OCI-LY1 (cell line): ENCODE measurements around the gene CBX1.

Experiments
- H2AFZ ChIP-seq: fragments of 200-600 bp; sonication (generic), shearing (Covaris generic); 2 replicates; pipeline ENCODE4 v1.6.0; 2014; ENCODE audit warnings: antibody characterized with exemption, mild to moderate bottlenecking, low read length
- H3F3A ChIP-seq: fragments of 200-600 bp; sonication (generic), shearing (Covaris generic); 2 replicates; pipeline ENCODE4 v1.6.0; 2014; ENCODE audit warnings: mild to moderate bottlenecking, antibody characterized with exemption, low read length, moderate library complexity; ENCODE audit not compliant: insufficient read depth
- H3K27ac ChIP-seq: fragments of 200-600 bp; sonication (generic); 2 replicates; pipeline ENCODE4 v1.5.1; 2014; ENCODE audit warnings: low read length, mixed run types, mild to moderate bottlenecking, low read depth; ENCODE audit not compliant: poor library complexity, severe bottlenecking
- H3K27me3 ChIP-seq: fragments of 200-600 bp; sonication (generic); 2 replicates; pipeline ENCODE4 v1.6.0; 2014; ENCODE audit warnings: antibody characterized with exemption, mild to moderate bottlenecking, low read length, moderate library complexity; ENCODE audit not compliant: insufficient read depth
- H3K36me3 ChIP-seq: fragments of 200-600 bp; sonication (generic); 2 replicates; pipeline ENCODE4 v1.6.1; 2014; ENCODE audit warnings: mild to moderate bottlenecking, antibody characterized with exemption, low read length, moderate library complexity, mixed read lengths; ENCODE audit not compliant: insufficient read depth
- H3K4me1 ChIP-seq: fragments of 200-600 bp; sonication (generic); 2 replicates; pipeline ENCODE4 v1.5.1; 2014; ENCODE audit warnings: mild to moderate bottlenecking, low read length, moderate library complexity; ENCODE audit not compliant: insufficient read depth, severe bottlenecking
- H3K4me2 ChIP-seq: fragments of 200-600 bp; sonication (generic), shearing (Covaris generic); 2 replicates; pipeline ENCODE4 v1.6.1; 2014; ENCODE audit warnings: low read length
- H3K4me3 ChIP-seq: fragments of 200-600 bp; sonication (generic); 2 replicates; pipeline ENCODE4 v1.5.1; 2014; ENCODE audit warnings: low read length, low read depth, mild to moderate bottlenecking, mixed read lengths; ENCODE audit not compliant: poor library complexity, severe bottlenecking
- H3K79me2 ChIP-seq: fragments of 200-600 bp; shearing (Covaris generic); 2 replicates; pipeline ENCODE4 v1.6.1; 2016; ENCODE audit warnings: mixed run types, low read length, mixed read lengths; ENCODE audit not compliant: insufficient read depth
- H3K9ac ChIP-seq: fragments of 200-600 bp; sonication (generic), shearing (Covaris generic); 2 replicates; pipeline ENCODE4 v1.6.1; 2014; ENCODE audit warnings: mild to moderate bottlenecking, low read length, mixed read lengths
- H3K9me2 ChIP-seq: fragments of 200-600 bp; sonication (generic), shearing (Covaris generic); 2 replicates; pipeline ENCODE4 v1.6.1; 2014; ENCODE audit warnings: low read depth, mild to moderate bottlenecking, low read length, mixed read lengths
- H3K9me3 ChIP-seq: fragments of 200-600 bp; shearing (Covaris generic); 2 replicates; pipeline ENCODE4 v1.6.1; 2014; ENCODE audit warnings: low read length, mixed read lengths
- H4K20me1 ChIP-seq: fragments of 200-600 bp; sonication (generic), shearing (Covaris generic); 2 replicates; pipeline ENCODE4 v1.6.0; 2016; ENCODE audit warnings: mild to moderate bottlenecking, low read length; ENCODE audit not compliant: insufficient read depth
- CTCF ChIP-seq: fragments of 200-600 bp; sonication (generic), shearing (Covaris generic); IDR thresholded peaks from 2 replicates; pipeline ENCODE4 v1.5.1; 2017; ENCODE audit warnings: mild to moderate bottlenecking, antibody characterized with exemption, low read length, moderate library complexity, mixed read lengths
- EZH2 ChIP-seq: fragments of 200-600 bp; sonication (generic), shearing (Covaris generic); IDR thresholded peaks from 2 replicates; pipeline ENCODE4 v1.8.0; 2017; ENCODE audit warnings: borderline replicate concordance, mixed run types, mild to moderate bottlenecking, antibody characterized with exemption, low read length, moderate library complexity, mixed read lengths

The CBX1 gene

GRCh38 chr17:48127371-48128051, 26.2 kb upstream of the CBX1 start:
- H3K9ac ChIP-seq = no peak overlapping the region
- H3K9me2 ChIP-seq = no peaks in the 10 kb centered on the region
- H2AFZ ChIP-seq = no peak overlapping the region
- H3K79me2 ChIP-seq = no peaks in the 10 kb centered on the region
- no peaks in the 10 kb centered on the region for H3F3A ChIP-seq
- no peak overlapping the region for H3K27ac ChIP-seq
- no peak overlapping the region for H3K4me3 ChIP-seq
- H3K4me2 ChIP-seq = no peak overlapping the region
- peaks cover 10% of the 10 kb centered on the region for H3K36me3 ChIP-seq
- TF ChIP-seq EZH2 (no peak), CTCF (no peak)
- no peaks in the 10 kb centered on the region for H3K4me1 ChIP-seq
- H3K9me3 ChIP-seq = no peaks in the 10 kb centered on the region
- no peaks in the 10 kb centered on the region for H4K20me1 ChIP-seq
- H3K27me3 ChIP-seq = no peaks in the 10 kb centered on the region

- Histone ChIP-seq H3F3A (no peaks in the 10 kb centered on the region), H3K9me2 (no peaks in the 10 kb centered on the region), H3K79me2 (no peaks in the 10 kb centered on the region), H3K27me3 (no peaks in the 10 kb centered on the region), H3K36me3 (peaks cover 19% of the 10 kb centered on the region), H3K4me3 (no peak overlapping the region), H3K27ac (no peak overlapping the region), H3K9ac (no peak overlapping the region), H2AFZ (no peak overlapping the region), H3K4me2 (no peak overlapping the region), H3K9me3 (no peaks in the 10 kb centered on the region), H4K20me1 (no peaks in the 10 kb centered on the region), H3K4me1 (no peaks in the 10 kb centered on the region)
- TF ChIP-seq CTCF (no peak), EZH2 (no peak)
These were observed 25.2 kb upstream of the CBX1 start for GRCh38 chr17:48126532-48126850.

GRCh38 chr17:48125829-48126531, 24.7 kb upstream of the CBX1 start:
- Histone ChIP-seq H3K9ac (no peak overlapping the region), H3K79me2 (no peaks in the 10 kb centered on the region), H2AFZ (no peak overlapping the region), H3K4me1 (no peaks in the 10 kb centered on the region), H3K4me3 (no peak overlapping the region), H3K4me2 (no peak overlapping the region), H3K27ac (no peak overlapping the region), H4K20me1 (no peaks in the 10 kb centered on the region), H3K9me3 (no peaks in the 10 kb centered on the region), H3K36me3 (peaks cover 24% of the 10 kb centered on the region), H3K9me2 (no peaks in the 10 kb centered on the region), H3F3A (no peaks in the 10 kb centered on the region), H3K27me3 (no peaks in the 10 kb centered on the region)
- TF ChIP-seq EZH2 = no peak
- no peak for TF ChIP-seq CTCF
